GM21447 (cell line): ENCODE measurements around the gene PTPN2.
"Not testable (repeated sequence)": the region's sequence is repeated elsewhere in the genome, so short reads cannot be mapped to it uniquely, and the experiment has no call there.

Experiments
- ATAC-seq: cut with Tn5 transposase; IDR thresholded peaks from one replicate; pipeline ENCODE4 v1.9.1; 2021; ENCODE audit not compliant: unreplicated experiment

Gene PTPN2

DNA sequence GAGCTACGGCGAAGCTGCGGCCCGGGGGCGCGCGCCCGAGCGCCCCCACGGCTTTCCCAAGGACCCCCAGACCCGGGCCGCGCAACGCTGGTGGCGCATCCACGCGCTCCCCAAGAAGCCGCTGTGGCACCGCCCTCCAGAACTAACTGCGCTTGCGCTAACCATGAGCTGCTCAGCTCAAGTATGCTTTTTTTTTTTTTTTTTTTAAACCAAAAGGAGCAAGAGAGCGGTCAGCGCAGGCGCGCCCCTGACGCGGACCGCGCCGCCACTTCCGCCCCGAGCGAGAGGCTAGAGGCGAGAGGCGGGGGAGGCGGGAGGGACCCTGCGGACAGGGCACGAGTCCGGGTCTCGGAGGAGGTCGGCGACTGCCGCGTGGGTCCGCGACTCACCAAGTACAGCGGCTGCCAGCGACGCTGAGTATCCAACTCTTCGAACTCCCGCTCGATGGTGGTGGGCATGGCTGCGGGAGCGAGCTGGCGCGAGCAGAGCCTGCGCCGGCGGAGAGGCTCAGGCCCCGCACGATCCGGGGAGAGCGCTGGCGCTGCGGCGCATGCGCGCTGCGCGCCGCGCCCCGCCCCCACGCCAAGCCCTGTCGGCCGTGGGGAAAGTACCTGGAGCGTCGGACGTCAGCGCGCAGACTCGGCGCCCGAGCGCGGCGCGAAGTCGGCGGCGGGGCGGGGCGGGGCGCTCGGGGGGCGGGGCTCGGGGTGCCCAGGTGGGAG is at the start of gene PTPN2:
Gene PTPN2, minus strand, starts transcription at position 554 of the 722 bp plus-strand sequence. Its CDS starts 96 bp downstream, at position 458.
- ATAC-seq, result peak; percentile 59

GRCh38 chr18:12933327-12933726 is 49.3 kb upstream of the PTPN2 start:
- ATAC-seq, result no peak

GRCh38 chr18:12930908-12931307 is 46.9 kb upstream of the PTPN2 start:
- no peak for ATAC-seq

DNA sequence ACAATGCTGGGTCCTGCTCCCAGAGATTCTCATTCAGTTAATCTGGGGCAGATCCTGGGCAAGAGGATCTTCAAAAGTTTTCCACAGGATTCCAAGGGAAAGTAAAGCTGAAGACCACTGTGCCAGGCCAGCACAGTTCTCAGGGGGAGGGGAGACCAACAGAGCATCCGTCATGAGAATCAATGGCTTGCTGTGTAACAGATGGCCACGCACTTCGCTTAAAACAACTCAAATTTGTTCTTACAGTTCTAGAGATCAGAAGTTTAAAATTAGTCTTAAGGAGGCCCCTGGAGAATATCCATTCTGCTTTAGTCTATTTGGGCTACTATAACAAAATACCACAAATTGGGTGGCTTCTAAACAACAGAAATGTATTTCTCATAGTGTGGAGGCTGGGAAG is 46.3 kb upstream of the PTPN2 start:
- ATAC-seq, result no peak

DNA sequence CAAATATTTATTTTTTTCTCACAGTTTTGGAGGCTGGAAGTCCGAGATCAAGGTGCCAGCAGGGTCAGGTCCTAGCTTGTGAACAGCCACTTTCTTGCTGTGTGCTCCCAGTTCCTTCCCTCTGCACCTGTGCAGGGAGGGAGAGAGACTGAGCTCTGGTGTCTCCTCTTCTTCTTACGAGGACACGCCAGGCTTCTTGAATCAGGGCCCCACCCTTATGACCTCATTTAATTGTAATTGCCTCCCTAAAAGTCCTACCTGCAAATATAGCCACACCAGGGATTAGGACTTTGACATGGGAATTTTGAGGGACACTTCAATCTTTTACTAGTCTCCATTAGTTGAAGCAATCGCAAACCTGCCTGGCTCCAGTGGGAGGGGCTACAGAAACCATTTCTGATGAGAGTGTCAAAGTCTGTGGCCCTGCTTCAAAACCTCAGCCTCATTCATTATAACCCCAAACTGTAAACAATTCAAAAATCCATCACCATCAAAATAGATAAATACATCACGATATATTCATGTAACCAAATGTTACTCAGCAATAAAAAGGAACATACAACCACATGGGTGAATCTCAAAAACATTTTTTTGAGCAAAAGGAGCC is 45.5 kb upstream of the PTPN2 start:
- no peak for ATAC-seq

DNA sequence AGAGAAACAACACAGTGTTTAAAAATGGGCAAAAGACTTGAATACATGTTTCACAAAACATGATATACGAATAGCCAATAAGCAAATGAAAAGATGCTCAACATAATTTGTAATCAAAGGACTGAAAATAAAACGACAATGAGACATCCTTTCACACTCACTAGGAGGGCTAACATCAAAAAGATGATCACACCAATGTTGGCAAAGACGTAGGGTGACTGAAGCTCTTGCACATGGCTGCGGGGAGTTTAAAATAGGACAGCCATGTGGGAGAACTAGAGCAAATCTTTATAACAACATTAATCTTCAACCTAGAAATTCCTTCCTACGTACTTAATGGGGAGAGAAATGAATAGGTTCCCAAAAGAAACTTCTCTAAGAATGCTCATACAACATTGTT is 44.6 kb upstream of the PTPN2 start:
- no peak for ATAC-seq

GRCh38 chr18:12928206-12928605 is 44.2 kb upstream of the PTPN2 start:
- ATAC-seq, result no peak

DNA sequence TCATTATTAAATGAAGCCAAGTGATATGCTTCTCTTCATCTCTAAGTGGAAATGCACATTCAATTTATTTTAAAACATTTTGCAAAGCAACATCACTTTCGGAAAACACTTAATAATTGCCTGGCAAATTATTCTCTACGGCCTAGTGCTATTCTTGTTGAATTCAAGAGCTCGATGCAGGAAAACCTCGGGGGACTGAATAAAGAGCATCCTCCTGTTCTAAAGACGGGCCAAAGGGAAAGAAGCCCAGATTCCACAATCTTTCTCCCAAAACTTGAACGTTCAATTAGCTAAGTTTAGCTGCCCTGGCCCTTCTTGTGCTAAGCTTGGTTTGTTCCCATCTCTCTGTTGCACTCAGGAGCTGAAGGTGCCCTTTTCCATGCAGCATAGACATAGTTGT is 40.6 kb upstream of the PTPN2 start:
- no peak for ATAC-seq

DNA sequence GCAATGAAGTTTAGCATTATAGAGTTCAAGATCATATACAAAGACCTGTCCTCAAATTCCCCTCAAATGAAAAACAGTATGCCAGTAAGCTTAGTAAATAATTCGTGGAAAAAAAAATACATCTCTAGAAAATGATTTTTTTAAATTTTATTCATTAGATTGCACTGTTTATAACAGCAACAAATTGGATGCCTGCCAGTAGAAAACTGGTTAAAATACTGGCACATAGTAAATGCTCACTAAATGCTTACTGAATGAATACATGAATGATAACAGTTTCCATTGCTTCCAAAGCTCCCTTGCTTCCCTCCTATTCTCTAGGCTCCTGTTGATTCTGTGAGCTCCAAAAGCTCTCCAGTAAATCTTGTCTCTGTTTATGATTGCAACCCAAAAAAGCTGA is 38.2 kb upstream of the PTPN2 start:
- ATAC-seq, result no peak

- peak; percentile 74 for ATAC-seq
These were observed 37.1 kb upstream of the PTPN2 start for GRCh38 chr18:12921178-12921577.

DNA sequence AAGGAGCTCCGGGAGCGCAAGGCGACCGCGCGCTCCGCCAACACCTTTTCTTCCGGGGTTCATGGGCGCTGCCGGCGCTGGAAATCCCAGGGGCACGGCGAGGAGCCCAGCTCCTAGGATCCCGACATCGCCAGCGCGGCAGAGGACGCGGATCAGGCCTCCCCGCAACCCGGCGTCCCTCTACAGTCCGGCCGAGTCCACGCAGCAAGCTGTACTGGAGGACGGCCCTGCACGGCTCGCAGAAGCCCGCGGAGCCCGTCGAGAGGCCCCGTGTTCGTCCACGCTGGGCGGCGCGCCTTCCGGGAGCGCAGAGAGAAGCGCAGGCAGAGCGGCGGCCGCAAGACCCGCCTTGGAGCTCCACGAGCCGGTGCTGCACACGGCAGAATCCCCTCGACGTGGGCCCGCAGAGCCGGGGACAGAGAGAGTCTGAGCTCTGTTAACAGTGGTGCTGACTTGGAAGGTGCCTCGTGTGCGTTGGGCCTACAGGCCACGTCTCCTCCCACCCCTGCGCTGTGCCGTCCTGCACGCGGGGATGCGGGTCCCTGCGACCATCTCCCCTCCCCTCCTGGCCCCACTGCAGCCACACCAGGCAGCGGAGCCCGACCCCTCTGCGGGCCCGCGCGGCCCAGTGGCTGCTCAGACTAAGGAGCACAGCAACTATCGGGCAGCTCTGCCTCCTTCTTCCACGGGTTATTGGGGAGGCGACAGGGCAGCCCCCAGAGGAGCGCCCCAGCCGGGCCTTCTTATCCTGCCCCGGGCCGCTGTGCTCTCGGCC is 28.1 kb upstream of the PTPN2 start:
- no peak for ATAC-seq

DNA sequence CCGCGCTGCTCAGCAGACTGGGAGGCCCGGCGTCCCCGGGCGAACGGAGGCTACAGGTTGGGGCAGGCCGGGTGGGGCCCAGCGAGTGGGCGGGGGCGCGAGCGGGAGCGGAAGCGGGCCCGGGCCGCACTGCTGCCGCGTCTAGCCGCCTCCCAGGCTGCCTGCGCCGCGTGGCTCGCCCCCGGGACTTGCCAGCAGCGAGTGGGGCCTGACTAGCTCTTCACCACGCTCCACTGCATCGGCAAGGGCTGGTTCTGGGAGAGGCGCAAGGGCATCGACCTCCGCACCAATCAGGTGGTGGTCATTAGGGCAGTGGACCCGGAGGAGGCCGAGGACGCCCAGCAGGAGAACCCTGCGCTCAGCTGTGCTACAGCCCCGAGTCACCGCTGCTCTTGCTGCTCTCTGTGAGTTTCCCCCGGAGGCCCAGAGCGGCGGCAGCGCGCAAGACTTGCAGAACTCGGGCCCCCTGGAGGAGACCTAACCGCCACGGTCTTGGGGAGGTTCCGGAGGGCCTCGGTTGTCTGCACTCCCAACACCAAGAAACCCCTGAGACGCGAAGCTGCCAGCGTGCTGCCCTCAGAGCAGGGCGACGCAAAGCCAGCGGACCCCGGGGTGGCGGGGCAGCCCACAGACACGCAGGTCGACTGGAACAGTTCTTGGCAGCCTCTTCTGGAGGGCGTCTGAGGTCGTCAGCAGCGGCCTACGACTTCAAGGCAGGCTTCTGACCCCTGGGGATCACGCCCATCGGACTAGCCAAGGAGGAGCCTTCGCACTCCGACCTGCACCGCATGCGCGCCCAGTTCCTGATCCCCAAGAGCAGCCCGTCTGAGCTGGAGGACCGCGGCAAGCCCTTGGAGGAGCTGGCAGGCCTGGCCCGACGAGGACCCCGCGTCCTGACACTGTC is 27.2 kb upstream of the PTPN2 start:
- no peak for ATAC-seq

DNA sequence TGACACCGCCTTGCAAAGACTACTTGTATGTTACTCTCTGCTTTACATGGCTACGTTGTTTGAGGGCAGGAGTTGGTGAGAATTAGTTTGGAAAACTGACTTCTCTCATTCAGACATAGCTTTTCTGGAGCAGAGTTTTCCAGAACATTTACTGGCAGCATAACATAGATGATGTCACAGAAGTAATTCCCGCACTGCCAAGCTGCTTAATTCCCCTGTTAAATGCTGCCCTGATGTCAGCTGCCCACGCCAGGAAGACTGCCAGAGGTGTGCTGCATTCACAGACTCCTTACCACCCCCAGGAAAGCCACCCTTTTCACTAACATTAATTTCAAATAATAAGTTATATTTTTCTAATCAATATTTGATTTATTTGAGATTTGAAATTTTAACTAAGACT is 24.7 kb upstream of the PTPN2 start:
- no peak for ATAC-seq

- no peak for ATAC-seq
These were observed 23.4 kb upstream of the PTPN2 start for GRCh38 chr18:12907258-12907925.

- no peak for ATAC-seq
These were observed 22.7 kb upstream of the PTPN2 start for GRCh38 chr18:12906773-12907172.

GRCh38 chr18:12906119-12906518 is 22.1 kb upstream of the PTPN2 start:
- no peak for ATAC-seq

GRCh38 chr18:12904012-12904516 is 20.0 kb upstream of the PTPN2 start:
- no peak for ATAC-seq

DNA sequence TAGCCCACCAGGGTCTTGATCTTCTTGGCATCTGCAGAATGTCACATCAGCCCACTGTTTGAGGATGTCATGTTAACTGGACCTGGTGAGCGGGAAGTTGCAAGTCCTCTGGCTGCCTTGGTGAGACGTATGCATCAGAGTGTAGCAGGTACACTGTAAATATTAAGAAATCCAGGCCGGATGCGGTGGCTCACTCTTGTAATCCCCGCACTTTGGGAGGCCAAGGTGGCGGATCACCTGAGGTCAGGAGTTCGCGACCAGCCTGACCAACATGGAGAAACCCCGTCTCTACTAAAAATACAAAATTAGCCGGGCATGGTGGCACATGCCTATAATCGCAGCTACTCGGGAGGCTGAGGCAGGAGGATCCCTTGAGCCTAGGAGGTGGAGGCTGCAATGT is 17.2 kb upstream of the PTPN2 start:
- not testable (repeated sequence) for ATAC-seq

DNA sequence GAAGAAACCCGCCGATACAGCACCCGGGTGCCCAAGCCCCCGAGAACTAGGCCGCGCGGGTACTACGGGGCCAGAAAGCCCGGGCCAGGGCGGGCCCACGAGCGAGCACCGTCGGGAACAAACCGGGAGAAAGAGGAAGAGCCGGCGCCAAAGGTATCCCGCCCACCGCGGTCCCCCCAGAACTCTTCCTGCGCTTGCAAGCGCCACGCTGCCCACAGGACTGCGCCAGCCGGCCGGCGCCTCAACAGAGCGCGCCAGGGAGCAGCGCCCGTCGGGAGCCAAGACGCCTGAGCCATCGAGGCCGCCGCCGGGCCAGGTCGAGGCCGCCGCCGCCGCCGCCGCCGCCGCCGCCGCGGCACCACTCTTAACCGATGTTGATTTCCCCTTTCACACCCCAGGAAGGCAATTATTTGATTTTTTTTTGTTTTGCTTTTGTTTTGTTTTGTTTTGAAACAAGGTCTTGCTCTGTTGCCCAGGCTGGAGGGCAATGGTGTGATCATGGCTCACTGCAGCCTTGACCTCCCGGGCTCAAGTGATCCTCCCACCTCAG is 12.8 kb upstream of the PTPN2 start:
- not testable (repeated sequence) for ATAC-seq

DNA sequence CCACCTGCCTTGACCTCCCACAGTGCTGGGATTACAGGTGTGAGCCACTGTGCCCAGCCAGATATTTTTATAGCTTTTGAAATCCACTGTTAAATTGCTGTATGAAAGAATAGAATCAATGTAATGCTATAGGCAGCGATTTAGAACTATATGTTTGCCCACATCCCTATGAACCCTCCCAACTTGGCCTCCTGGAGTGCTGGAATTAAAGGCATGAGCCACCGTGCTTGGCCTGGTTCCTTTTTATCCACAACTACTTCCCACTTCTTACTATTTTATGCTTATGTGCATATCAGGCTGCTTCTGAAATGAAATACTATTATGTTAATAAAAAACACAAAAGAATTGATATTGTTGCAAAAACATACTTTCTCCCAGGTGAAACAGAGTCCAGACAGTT is 11.6 kb upstream of the PTPN2 start:
- ATAC-seq, result no peak
